Measurements from ENCODE around the gene ZNF384. TPM values are rescaled to one million over a fixed set of nuclear protein-coding genes. Genes with fewer than 3 reads are reported as not detected.

ZNF384 gene
- total RNA-seq, 2 experiments from 2014 or later, result 48.6 to 95.5 TPM

DNA sequence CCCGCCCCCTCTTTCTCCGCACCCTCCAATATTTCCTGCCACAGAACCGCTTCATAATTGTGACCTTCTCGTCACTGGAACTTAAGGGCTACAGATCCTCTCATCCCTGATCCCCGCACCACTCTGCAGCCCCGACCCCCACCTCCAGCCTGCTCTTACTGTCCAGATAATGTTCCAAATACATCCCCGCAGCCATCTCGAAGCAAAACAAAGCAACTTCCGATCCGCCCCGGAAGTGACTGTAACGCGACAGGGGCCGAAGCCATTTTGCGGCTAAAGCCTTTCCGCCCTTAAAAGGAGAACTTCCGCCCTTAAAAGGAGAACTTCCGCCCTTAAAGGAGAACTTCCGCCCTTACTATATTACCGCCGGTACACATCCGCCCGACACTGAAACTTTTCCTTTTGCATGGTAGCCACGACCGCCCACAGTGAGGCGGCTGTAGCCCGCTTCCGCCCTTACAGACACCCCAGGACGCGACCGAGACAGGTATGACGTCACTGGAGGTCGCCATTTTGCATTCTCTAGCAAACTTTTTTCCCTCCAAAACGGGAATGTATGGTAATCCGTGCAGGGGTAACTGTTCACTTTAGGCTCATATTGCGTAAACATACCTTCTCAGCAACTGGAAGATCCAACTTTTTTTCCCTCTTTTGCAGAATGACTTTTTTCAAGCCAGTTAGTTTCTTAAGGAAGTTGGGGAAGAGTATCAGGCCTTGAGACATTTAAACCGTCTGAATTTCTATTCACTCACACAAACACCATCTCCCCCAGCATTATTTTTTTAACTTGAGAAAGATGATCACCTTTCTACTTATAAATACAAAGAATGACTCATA, 26.1 kb downstream of the ZNF384 start, which contains the start of gene ING4:
Gene ING4 (minus strand): TSS at position 214 of the 837 bp plus-strand sequence. CDS start 18 bp downstream, at position 196.
- peak; percentile 100 for DNase-seq (ENCODE audit: low spot score)
- peak within 1 kb of the TSS; percentile 92 for H2AFZ ChIP-seq (ENCODE audit: low read length)
- BruUV-seq (replicated peaks), result TSS peak; percentile 100

DNA sequence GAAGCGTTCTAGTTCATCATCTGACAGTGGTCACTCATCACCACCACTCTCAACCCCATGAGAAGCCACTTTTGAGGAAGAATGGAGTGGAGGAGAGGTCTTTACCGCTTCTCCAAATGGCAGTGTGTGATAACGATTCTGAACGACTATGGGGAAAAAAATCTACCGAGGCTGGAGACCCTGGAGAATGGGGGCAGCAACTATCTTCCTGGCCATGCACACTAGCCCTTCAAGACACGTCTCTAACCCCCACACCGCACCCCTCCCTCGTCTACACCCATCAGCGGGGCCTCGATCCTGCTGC, 26.6 kb downstream of the ZNF384 start:
- Histone ChIP-seq H2AFZ (ENCODE audit: low read length) (peak overlapping the region; percentile 45; the same call in 1 of the 2 replicates), H3K9me2 (ENCODE audit: insufficient read depth, low read length) (no peaks in the 10 kb centered on the region), H3K4me2 (ENCODE audit: low read length) (peak overlapping the region; percentile 89), H3K36me3 (ENCODE audit: insufficient read depth, low read length) (peaks cover 20% of the 10 kb centered on the region), H3K4me3 (ENCODE audit: low read depth, low read length, poor library complexity, severe bottlenecking) (peak overlapping the region; percentile 79), H3K79me2 (ENCODE audit: insufficient read depth, low read depth, low read length) (peaks cover 12% of the 10 kb centered on the region; the same call in 1 of the 2 replicates), H3K9me3 (ENCODE audit: low read length) (no peaks in the 10 kb centered on the region), H4K20me1 (ENCODE audit: insufficient read depth, low read length) (no peaks in the 10 kb centered on the region), H3K4me1 (ENCODE audit: insufficient read depth, low read length, poor library complexity, severe bottlenecking) (peaks cover 19% of the 10 kb centered on the region), H3K27ac (ENCODE audit: low read depth, low read length, poor library complexity, severe bottlenecking) (peak overlapping the region; percentile 0)
- no peak for DNase-seq (ENCODE audit: low spot score)
- ChIA-PET POLR2A (no interaction called here), CTCF (ENCODE audit: unreplicated experiment) (no interaction called here)
- intact Hi-C loops (cut with micrococcal nuclease; ENCODE audit: unreplicated experiment), result loop anchor here (2.0 kb wide), 2 partner anchors 30 to 46 kb away; no protein-coding TSS in a partner anchor
- no TSS peak for BruUV-seq (replicated peaks)
- TF ChIP-seq, protein P1, sequence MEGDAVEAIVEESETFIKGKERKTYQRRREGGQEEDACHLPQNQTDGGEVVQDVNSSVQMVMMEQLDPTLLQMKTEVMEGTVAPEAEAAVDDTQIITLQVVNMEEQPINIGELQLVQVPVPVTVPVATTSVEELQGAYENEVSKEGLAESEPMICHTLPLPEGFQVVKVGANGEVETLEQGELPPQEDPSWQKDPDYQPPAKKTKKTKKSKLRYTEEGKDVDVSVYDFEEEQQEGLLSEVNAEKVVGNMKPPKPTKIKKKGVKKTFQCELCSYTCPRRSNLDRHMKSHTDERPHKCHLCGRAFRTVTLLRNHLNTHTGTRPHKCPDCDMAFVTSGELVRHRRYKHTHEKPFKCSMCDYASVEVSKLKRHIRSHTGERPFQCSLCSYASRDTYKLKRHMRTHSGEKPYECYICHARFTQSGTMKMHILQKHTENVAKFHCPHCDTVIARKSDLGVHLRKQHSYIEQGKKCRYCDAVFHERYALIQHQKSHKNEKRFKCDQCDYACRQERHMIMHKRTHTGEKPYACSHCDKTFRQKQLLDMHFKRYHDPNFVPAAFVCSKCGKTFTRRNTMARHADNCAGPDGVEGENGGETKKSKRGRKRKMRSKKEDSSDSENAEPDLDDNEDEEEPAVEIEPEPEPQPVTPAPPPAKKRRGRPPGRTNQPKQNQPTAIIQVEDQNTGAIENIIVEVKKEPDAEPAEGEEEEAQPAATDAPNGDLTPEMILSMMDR (conservative IDR thresholded peaks at IDR 0.05; ENCODE audit: low read length), result no peak
- no peak for TF ChIP-seq EZH2phosphoT487 (IDR thresholded peaks at IDR 0.05; ENCODE audit: borderline replicate concordance, low read depth, low read length)

More for the DNA sequence above, 26.1 kb downstream of the ZNF384 start, which contains the start of gene ING4:
- Histone ChIP-seq H3K27ac (ENCODE audit: low read depth, low read length, poor library complexity, severe bottlenecking) (peak within 1 kb of the TSS; percentile 67), H3K4me1 (ENCODE audit: insufficient read depth, low read length, poor library complexity, severe bottlenecking) (peaks cover 19% of the 10 kb centered on the region), H4K20me1 (ENCODE audit: insufficient read depth, low read length) (no peaks in the 10 kb centered on the region), H3K9me3 (ENCODE audit: low read length) (no peaks in the 10 kb centered on the region), H3K36me3 (ENCODE audit: insufficient read depth, low read length) (peaks cover 25% of the 10 kb centered on the region), H3K9me2 (ENCODE audit: insufficient read depth, low read length) (no peaks in the 10 kb centered on the region), H3K79me2 (ENCODE audit: insufficient read depth, low read depth, low read length) (peaks cover 12% of the 10 kb centered on the region; the same call in 1 of the 2 replicates), H3K4me2 (ENCODE audit: low read length) (peak within 1 kb of the TSS; percentile 89), H3K4me3 (ENCODE audit: low read depth, low read length, poor library complexity, severe bottlenecking) (peak within 1 kb of the TSS; percentile 79)
- intact Hi-C loops (cut with micrococcal nuclease; ENCODE audit: unreplicated experiment), result loop anchor here (1.0 to 2.0 kb wide), 4 partner anchors 26 to 61 kb away; partner anchors contain the start of genes COPS7A and ZNF384
- ChIA-PET POLR2A (interaction anchor here (0.6 to 1.8 kb wide), 10 partner anchors 17 to 188 kb away, joined by 3 to 9 read pairs (median 4); partner anchors contain the start of genes COPS7A, GAPDH, USP5 and ZNF384), CTCF (ENCODE audit: unreplicated experiment) (interaction anchor here (0.5 kb wide), 1 partner anchor 50 kb away, joined by 3 read pairs; no protein-coding TSS in a partner anchor)
- TF ChIP-seq, protein P1 (conservative IDR thresholded peaks at IDR 0.05; ENCODE audit: low read length), result no peak
- TF ChIP-seq EZH2phosphoT487 (IDR thresholded peaks at IDR 0.05; ENCODE audit: borderline replicate concordance, low read depth, low read length), result no peak

Measured in OCI-LY7 (cell line).